ENCODE data around the gene TMEM253.

- TF ChIP-seq POLR2A (IDR thresholded peaks at IDR 0.05) (no peak), CTCF (IDR thresholded peaks at IDR 0.05 in 8 of 11, conservative IDR thresholded peaks at IDR 0.05 in 3 of 11) (no peak), POLR2AphosphoS5 (IDR thresholded peaks at IDR 0.05) (no peak)
These were observed 22.6 kb downstream of the TMEM253 start for GRCh38 chr14:21123429-21123828.

Data from spleen (tissue), 7 donors.